Measurements from ENCODE around the gene GRIN3B.

GRIN3B gene

DNA sequence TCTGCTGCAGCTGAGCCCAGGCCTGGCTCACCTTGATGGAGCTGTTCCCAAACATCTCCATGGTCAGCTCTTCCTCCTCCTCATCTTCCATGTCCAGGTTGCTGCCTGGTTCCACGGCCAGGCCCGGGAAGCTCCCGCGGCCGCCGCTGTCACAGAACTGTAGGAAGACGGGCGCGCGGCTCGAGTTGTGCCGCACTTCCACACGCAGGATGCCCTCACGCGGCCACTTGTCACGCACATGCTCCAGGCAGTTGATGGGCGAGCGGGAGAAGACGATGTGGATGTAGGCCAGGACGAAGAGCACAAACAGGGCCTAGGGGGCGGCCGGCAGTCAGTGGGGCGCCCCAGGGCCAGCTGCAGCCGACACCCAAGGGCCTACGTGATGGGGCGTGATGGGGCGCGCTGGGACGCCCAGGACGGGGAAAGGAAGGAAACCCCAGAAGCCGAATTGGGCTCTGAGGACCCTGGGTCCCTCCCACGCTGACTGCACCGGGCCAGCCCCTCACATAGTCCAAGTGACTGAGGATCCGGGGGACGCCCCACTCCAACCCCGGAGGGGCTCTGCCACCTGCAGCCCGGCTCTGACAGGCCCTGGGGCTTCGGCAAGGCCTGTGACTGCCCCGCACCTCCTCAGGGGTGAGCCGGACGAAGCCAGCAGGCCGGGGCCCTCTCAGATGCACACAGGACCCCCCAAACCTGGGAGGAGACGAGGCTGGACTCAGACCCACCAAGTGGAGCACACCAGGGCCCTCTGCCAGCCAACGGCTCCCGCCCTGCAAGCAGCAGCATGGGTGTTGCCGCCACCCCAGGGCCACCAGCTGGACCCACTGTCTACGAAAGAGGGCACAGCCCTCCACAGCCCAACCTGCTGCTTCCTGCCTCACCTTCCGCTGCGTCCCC, 14.2 kb downstream of the GRIN3B start:
- no peak for TF ChIP-seq CTCF (conservative IDR thresholded peaks at IDR 0.05; ENCODE audit: low read length)
- no peak for DNase-seq (ENCODE audit: low read depth)
- no peak overlapping the region for H3K4me3 ChIP-seq (ENCODE audit: low read length)

DNA sequence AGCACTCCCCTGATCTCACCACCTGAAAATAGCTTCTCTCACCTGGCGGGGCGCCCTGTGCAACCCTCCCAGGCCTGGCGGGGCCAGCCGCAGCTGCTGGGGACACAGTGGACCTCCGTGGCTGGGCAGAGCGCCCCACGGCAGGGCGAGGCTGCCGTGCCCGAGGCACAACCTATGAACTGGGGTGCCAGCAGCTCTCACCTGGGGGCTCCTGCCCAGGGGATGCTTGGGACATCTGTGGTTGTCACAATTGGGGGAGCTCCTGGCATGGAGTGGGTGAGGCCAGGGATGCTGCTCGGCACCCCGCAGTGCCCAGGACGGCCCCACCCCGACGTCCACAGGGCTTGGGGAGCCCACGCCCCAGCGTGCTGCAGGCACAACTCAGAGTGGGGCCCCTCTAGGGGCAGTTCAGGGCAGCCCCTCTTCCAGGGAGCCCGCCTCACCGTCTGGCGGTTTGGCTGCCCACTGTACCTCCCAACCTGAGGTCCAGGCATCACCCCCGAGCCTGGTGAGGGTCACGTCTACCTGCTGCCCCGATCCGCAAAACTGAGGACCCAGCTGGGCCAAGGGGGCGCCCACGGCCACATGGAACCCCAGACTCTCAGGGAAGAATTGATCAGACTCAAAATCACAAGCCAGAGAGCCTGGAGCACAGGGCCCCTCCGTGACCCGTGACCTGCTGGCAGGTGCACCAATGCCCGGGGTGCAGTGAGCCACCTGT, 15.0 kb downstream of the GRIN3B start:
- no peak for DNase-seq (ENCODE audit: low read depth)
- no peak overlapping the region for H3K4me3 ChIP-seq (ENCODE audit: low read length)
- no peak for TF ChIP-seq CTCF (conservative IDR thresholded peaks at IDR 0.05; ENCODE audit: low read length)

- H3K4me3 ChIP-seq (ENCODE audit: low read length): peak overlapping the region; percentile 20
- no peak for TF ChIP-seq CTCF (conservative IDR thresholded peaks at IDR 0.05; ENCODE audit: low read length)
- DNase-seq (ENCODE audit: low read depth): no peak
These were observed 15.8 kb downstream of the GRIN3B start for GRCh38 chr19:1015782-1016646.

DNA sequence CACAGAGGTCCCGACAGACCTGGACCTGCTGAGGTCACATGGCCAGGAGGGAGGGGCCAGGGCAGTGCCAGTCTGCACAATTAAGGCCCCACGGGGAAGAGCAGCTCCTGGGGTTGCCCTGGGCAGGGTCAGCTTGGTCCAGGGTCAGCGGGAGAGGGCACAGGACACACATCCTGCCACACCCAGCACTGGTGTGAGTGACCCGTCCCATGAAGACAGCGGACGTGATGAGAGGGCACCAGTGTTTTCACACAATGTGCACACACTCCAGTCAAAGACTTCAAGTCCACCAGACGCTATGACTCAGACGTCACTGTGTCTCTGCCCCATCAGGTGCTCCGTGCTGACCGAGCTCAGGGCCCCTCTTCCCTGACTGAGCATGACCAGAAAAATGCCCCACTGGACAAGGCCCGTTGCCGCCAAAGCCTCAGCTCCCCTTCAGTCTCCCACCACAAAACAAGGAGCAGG, 16.5 kb downstream of the GRIN3B start:
- H3K4me3 ChIP-seq (ENCODE audit: low read length): peak overlapping the region; percentile 20
- peak; percentile 58 for DNase-seq (ENCODE audit: low read depth)
- no peak for TF ChIP-seq CTCF (conservative IDR thresholded peaks at IDR 0.05; ENCODE audit: low read length)

GRCh38 chr19:1017115-1017905, 17.1 kb downstream of the GRIN3B start:
- peak overlapping the region; percentile 20 for H3K4me3 ChIP-seq (ENCODE audit: low read length)
- no peak for TF ChIP-seq CTCF (conservative IDR thresholded peaks at IDR 0.05; ENCODE audit: low read length)
- DNase-seq (ENCODE audit: low read depth): no peak

- DNase-seq (ENCODE audit: low read depth): no peak
- no peak overlapping the region for H3K4me3 ChIP-seq (ENCODE audit: low read length)
- no peak for TF ChIP-seq CTCF (conservative IDR thresholded peaks at IDR 0.05; ENCODE audit: low read length)
These were observed 17.7 kb downstream of the GRIN3B start for GRCh38 chr19:1017906-1018305.
